ENCODE results near the gene C4BPB. TPM values are rescaled to one million over a fixed set of nuclear protein-coding genes. Genes with fewer than 3 reads are reported as not detected.
A peak's percentile ranks its signal among the peaks of the same experiment; 100 is the strongest.

C4BPB gene
- total and polyA plus RNA-seq, 4 donors = 59.7 to 460 (median 401) TPM

DNA sequence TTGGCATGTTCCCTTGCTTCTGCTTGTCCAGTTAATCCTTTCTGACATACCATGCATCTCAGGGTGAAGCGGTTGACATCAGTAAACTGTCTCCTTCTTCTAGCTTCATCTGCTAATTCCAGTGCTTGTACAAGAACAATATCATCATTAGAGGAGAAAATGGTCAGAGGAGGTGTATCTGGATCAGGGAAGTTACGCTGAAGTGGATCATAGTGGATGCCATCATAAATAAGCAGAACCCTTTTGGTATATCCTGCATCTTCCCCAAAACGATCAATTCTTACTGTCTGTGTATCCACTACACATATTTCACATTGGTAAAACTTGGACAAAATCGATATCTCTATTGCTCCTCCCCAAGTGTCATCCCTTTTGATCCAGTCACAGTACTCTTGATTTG, 39.6 kb upstream of the C4BPB start:
- TF ChIP-seq RXRA (IDR thresholded peaks at IDR 0.05) (no peak), EGR1 (IDR thresholded peaks at IDR 0.05; ENCODE audit: low read depth in 2 of 2) (no peak), FOXA1 (IDR thresholded peaks at IDR 0.05) (no peak), RAD21 (IDR thresholded peaks at IDR 0.05) (no peak), FOXA2 (IDR thresholded peaks at IDR 0.05) (no peak), SP1 (IDR thresholded peaks at IDR 0.05) (no peak), GABPA (IDR thresholded peaks at IDR 0.05 in 1 of 2, conservative IDR thresholded peaks at IDR 0.05 in 1 of 2) (no peak), YY1 (IDR thresholded peaks at IDR 0.05) (no peak), JUND (IDR thresholded peaks at IDR 0.05) (no peak), TAF1 (conservative IDR thresholded peaks at IDR 0.05) (no peak)
- TF ChIP-seq, protein P1, sequence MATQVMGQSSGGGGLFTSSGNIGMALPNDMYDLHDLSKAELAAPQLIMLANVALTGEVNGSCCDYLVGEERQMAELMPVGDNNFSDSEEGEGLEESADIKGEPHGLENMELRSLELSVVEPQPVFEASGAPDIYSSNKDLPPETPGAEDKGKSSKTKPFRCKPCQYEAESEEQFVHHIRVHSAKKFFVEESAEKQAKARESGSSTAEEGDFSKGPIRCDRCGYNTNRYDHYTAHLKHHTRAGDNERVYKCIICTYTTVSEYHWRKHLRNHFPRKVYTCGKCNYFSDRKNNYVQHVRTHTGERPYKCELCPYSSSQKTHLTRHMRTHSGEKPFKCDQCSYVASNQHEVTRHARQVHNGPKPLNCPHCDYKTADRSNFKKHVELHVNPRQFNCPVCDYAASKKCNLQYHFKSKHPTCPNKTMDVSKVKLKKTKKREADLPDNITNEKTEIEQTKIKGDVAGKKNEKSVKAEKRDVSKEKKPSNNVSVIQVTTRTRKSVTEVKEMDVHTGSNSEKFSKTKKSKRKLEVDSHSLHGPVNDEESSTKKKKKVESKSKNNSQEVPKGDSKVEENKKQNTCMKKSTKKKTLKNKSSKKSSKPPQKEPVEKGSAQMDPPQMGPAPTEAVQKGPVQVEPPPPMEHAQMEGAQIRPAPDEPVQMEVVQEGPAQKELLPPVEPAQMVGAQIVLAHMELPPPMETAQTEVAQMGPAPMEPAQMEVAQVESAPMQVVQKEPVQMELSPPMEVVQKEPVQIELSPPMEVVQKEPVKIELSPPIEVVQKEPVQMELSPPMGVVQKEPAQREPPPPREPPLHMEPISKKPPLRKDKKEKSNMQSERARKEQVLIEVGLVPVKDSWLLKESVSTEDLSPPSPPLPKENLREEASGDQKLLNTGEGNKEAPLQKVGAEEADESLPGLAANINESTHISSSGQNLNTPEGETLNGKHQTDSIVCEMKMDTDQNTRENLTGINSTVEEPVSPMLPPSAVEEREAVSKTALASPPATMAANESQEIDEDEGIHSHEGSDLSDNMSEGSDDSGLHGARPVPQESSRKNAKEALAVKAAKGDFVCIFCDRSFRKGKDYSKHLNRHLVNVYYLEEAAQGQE (IDR thresholded peaks at IDR 0.05) = no peak
- Histone ChIP-seq H3K9ac (ENCODE audit: low read depth in 1 of 2, low read length in 2 of 2) (peak overlapping the region; percentile 8 to 95), H3K36me3 (ENCODE audit: control insufficient read depth in 4 of 4, insufficient read depth in 3 of 4, low read depth in 1 of 4, low read length in 3 of 4) (peaks cover 0 to 19% (median 3%) of the 10 kb centered on the region in 4 donors), H3K4me1 (ENCODE audit: control insufficient read depth in 4 of 4, insufficient read depth in 4 of 4, low read length in 3 of 4) (peaks cover 1 to 39% (median 12%) of the 10 kb centered on the region in 4 donors), H3K27ac (ENCODE audit: low read depth in 1 of 2, low read length in 2 of 2) (no peak overlapping the region), H3K27me3 (ENCODE audit: control insufficient read depth in 4 of 4, insufficient read depth in 4 of 4, low read length in 3 of 4) (no peaks in the 10 kb centered on the region), H3K4me3 (ENCODE audit: low read depth in 1 of 3, low read length in 3 of 3) (no peak overlapping the region), H3K9me3 (ENCODE audit: control insufficient read depth in 4 of 4, low read length in 3 of 4) (no peaks in the 10 kb centered on the region)
- WGBS = 83% methylated on average over 4 of the region's 4 CpGs
- DNase-seq (ENCODE audit: low spot score) = peak; percentile 30

DNA sequence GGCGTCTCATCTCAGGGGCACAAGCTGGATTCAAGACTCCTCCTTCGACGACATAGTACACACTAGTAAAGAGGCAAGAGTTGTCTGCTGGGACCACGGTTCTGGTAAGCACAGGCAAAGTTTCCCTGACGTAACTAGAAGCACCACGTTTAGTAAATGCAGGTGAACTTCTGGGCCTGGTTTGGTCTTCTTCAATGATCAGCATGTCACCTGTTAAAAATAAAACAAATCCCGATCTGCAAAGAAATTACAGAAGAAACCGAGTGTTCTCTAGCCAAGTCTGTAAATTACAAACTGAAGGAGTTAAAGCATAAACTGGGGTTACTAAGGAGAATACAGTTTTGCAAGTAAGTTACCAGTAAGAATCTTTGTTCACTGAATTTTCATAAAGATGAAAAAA, 39.1 kb upstream of the C4BPB start:
- Histone ChIP-seq H3K9me3 (ENCODE audit: control insufficient read depth in 4 of 4, low read length in 3 of 4) (no peaks in the 10 kb centered on the region), H3K36me3 (ENCODE audit: control insufficient read depth in 4 of 4, insufficient read depth in 3 of 4, low read depth in 1 of 4, low read length in 3 of 4) (peaks cover 0 to 19% (median 3%) of the 10 kb centered on the region in 4 donors), H3K4me3 (ENCODE audit: low read depth in 1 of 3, low read length in 3 of 3) (peak overlapping the region in 1 of 3 donors; percentile 99), H3K27me3 (ENCODE audit: control insufficient read depth in 4 of 4, insufficient read depth in 4 of 4, low read length in 3 of 4) (no peaks in the 10 kb centered on the region), H3K9ac (ENCODE audit: low read depth in 1 of 2, low read length in 2 of 2) (peak overlapping the region; percentile 8 to 95), H3K4me1 (ENCODE audit: control insufficient read depth in 4 of 4, insufficient read depth in 4 of 4, low read length in 3 of 4) (peaks cover 1 to 39% (median 12%) of the 10 kb centered on the region in 4 donors), H3K27ac (ENCODE audit: low read depth in 1 of 2, low read length in 2 of 2) (no peak overlapping the region)
- TF ChIP-seq FOXA2 (IDR thresholded peaks at IDR 0.05) (no peak), GABPA (IDR thresholded peaks at IDR 0.05 in 1 of 2, conservative IDR thresholded peaks at IDR 0.05 in 1 of 2) (no peak), RAD21 (IDR thresholded peaks at IDR 0.05) (no peak), JUND (IDR thresholded peaks at IDR 0.05) (no peak), TAF1 (conservative IDR thresholded peaks at IDR 0.05) (no peak), YY1 (IDR thresholded peaks at IDR 0.05) (no peak), HNF4G (IDR thresholded peaks at IDR 0.05) (no peak), SP1 (IDR thresholded peaks at IDR 0.05) (no peak), EGR1 (IDR thresholded peaks at IDR 0.05; ENCODE audit: low read depth in 2 of 2) (no peak), HNF4A (conservative IDR thresholded peaks at IDR 0.05) (no peak), NR2F2 (IDR thresholded peaks at IDR 0.05) (no peak)
- TF ChIP-seq, protein P2, sequence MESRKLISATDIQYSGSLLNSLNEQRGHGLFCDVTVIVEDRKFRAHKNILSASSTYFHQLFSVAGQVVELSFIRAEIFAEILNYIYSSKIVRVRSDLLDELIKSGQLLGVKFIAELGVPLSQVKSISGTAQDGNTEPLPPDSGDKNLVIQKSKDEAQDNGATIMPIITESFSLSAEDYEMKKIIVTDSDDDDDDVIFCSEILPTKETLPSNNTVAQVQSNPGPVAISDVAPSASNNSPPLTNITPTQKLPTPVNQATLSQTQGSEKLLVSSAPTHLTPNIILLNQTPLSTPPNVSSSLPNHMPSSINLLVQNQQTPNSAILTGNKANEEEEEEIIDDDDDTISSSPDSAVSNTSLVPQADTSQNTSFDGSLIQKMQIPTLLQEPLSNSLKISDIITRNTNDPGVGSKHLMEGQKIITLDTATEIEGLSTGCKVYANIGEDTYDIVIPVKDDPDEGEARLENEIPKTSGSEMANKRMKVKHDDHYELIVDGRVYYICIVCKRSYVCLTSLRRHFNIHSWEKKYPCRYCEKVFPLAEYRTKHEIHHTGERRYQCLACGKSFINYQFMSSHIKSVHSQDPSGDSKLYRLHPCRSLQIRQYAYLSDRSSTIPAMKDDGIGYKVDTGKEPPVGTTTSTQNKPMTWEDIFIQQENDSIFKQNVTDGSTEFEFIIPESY (IDR thresholded peaks at IDR 0.05) = no peak
- TF ChIP-seq, protein P1 (IDR thresholded peaks at IDR 0.05) = no peak
- TF ChIP-seq, protein P3, sequence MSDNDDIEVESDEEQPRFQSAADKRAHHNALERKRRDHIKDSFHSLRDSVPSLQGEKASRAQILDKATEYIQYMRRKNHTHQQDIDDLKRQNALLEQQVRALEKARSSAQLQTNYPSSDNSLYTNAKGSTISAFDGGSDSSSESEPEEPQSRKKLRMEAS (IDR thresholded peaks at IDR 0.05) = no peak
- TF ChIP-seq, protein P4, sequence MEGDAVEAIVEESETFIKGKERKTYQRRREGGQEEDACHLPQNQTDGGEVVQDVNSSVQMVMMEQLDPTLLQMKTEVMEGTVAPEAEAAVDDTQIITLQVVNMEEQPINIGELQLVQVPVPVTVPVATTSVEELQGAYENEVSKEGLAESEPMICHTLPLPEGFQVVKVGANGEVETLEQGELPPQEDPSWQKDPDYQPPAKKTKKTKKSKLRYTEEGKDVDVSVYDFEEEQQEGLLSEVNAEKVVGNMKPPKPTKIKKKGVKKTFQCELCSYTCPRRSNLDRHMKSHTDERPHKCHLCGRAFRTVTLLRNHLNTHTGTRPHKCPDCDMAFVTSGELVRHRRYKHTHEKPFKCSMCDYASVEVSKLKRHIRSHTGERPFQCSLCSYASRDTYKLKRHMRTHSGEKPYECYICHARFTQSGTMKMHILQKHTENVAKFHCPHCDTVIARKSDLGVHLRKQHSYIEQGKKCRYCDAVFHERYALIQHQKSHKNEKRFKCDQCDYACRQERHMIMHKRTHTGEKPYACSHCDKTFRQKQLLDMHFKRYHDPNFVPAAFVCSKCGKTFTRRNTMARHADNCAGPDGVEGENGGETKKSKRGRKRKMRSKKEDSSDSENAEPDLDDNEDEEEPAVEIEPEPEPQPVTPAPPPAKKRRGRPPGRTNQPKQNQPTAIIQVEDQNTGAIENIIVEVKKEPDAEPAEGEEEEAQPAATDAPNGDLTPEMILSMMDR (IDR thresholded peaks at IDR 0.05; ENCODE audit: low read depth, low read length, missing input control) = no peak
- peak; percentile 34 for DNase-seq (ENCODE audit: low spot score)
- 46% methylated on average over 8 of the region's 8 CpGs for WGBS
